ENCODE results near the gene MYB. TPM values are rescaled to one million over a fixed set of nuclear protein-coding genes. Genes with fewer than 3 reads are reported as not detected.
"Not testable (repeated sequence)": the region's sequence is repeated elsewhere in the genome, so short reads cannot be mapped to it uniquely, and the experiment has no call there.

The MYB gene
- total and polyA plus RNA-seq, 2 of the 4 experiments (the other 2 are of a cell fraction), result 0.44 to 0.90 TPM

DNA sequence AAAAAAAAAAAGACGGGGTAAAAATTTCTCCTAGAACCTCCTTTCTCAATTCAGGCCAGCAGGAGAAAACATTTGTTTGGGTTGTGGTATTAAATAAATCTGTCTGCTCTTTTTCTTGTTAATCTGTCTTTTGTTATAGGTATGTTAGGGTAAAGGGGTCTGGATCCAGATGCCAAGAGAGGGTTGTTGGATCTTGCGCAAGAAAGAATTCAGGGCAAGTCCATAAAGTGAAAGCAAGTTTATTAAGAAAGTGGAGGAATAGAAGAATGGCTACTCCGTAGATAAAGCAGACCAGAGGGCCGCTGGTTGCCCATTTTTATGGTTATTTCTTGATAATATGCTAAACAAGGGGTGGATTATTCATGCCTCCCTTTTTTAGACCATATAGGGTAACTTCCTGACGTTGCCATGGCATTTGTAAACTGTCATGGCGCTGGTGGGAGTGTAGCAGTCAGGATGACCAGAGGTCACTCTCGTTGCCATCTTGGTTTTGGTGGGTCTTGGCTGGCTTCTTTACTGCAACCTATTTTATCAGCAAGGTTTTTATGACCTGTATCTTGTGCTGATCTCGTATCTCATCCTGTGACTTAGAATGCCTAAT, 65.4 kb downstream of the MYB start:
- H2BK5ac ChIP-seq (ENCODE audit: low read depth, low read length, poor library complexity, severe bottlenecking); H3K9ac ChIP-seq (ENCODE audit: low read depth, low read length); H3K9me1 ChIP-seq (ENCODE audit: insufficient read depth, low read length); H3K18ac ChIP-seq (ENCODE audit: low read depth, low read length); CTCF ChIA-PET; H4K20me1 ChIP-seq (ENCODE audit: insufficient read depth, low read length); H3K4me1 ChIP-seq (ENCODE audit: control insufficient read depth, insufficient read depth, low read length); H3K9me3 ChIP-seq (ENCODE audit: control insufficient read depth, insufficient read depth, low read length); intact Hi-C loops (cut with micrococcal nuclease); H4K8ac ChIP-seq (ENCODE audit: low read depth in 2 of 2, low read length in 2 of 2); H3K27me3 ChIP-seq (ENCODE audit: control insufficient read depth, insufficient read depth, low read length); H3K4me3 ChIP-seq (ENCODE audit: insufficient read depth, low read depth, low read length); H2AK9ac ChIP-seq (replicated peaks; ENCODE audit: low read depth, low read length, poor library complexity); H3K27ac ChIP-seq (ENCODE audit: insufficient read depth, low read length); H4K5ac ChIP-seq (ENCODE audit: low read depth, low read length); H4K91ac ChIP-seq (ENCODE audit: insufficient read depth, low read depth, low read length); H3K4me2 ChIP-seq (ENCODE audit: low read depth, low read length); H3K4ac ChIP-seq (ENCODE audit: low read depth, low read length); H3K56ac ChIP-seq (ENCODE audit: extremely low read depth, insufficient read depth, low read length); BruUV-seq (replicated peaks); H3K23ac ChIP-seq (ENCODE audit: low read depth, low read length); H2AFZ ChIP-seq (replicated peaks; ENCODE audit: low read length, poor library complexity); dilution Hi-C loops (cut with HindIII; ENCODE audit: low sequenced_read_pairs, unreplicated experiment); H3K79me1 ChIP-seq (ENCODE audit: low read depth in 1 of 2, low read length in 2 of 2); DNase-seq; H2BK120ac ChIP-seq (ENCODE audit: low read depth, low read length); H3K14ac ChIP-seq (replicated peaks; ENCODE audit: low read depth, low read length); in situ Hi-C loops (cut with MboI; ENCODE audit: low sequenced_read_pairs); H3K36me3 ChIP-seq (ENCODE audit: control insufficient read depth, insufficient read depth, low read length); POLR2A ChIA-PET (ENCODE audit: unreplicated experiment); H2BK15ac ChIP-seq (ENCODE audit: low read depth, low read length); H2BK20ac ChIP-seq (ENCODE audit: low read depth, low read length); H2AK5ac ChIP-seq (ENCODE audit: low read depth, low read length); ATAC-seq (ENCODE audit: low read depth): not testable (repeated sequence)
- 100% methylated on average over 1 of the region's 8 CpGs; no CpG with 5 or more reads in 1 of the 2 experiments for WGBS, 2 experiments (ENCODE audit: extremely low coverage in 2 of 2, insufficient read length in 1 of 2)
- TF ChIP-seq CEBPB (IDR thresholded peaks at IDR 0.05; ENCODE audit: low read depth, low read length), result peak; percentile 64

All from IMR-90 (cell line).